Measurements from ENCODE around the gene KSR1.

DNA sequence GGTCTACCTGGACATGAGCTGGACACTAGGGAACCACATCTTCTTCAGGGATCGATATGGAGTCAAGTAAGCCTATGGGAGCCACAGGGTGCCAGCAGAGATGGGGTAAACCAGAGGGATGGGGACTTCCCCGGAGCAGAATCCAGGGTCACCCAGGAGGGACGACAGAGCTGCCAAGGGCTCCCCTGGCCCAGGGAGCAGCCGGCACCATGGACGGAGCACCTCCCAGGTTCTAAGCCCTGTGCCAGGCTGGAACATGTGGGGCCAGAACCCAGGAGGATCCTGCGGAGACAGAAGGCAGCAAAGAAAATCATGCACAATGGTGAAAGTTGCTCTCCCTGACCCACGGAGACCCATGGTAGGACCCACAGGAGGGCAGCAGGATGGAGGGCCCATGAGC is 33.6 kb upstream of the KSR1 start:
- TF ChIP-seq, protein P1, sequence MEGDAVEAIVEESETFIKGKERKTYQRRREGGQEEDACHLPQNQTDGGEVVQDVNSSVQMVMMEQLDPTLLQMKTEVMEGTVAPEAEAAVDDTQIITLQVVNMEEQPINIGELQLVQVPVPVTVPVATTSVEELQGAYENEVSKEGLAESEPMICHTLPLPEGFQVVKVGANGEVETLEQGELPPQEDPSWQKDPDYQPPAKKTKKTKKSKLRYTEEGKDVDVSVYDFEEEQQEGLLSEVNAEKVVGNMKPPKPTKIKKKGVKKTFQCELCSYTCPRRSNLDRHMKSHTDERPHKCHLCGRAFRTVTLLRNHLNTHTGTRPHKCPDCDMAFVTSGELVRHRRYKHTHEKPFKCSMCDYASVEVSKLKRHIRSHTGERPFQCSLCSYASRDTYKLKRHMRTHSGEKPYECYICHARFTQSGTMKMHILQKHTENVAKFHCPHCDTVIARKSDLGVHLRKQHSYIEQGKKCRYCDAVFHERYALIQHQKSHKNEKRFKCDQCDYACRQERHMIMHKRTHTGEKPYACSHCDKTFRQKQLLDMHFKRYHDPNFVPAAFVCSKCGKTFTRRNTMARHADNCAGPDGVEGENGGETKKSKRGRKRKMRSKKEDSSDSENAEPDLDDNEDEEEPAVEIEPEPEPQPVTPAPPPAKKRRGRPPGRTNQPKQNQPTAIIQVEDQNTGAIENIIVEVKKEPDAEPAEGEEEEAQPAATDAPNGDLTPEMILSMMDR (IDR thresholded peaks at IDR 0.05), result no peak
- no peak for TF ChIP-seq POLR2A (IDR thresholded peaks at IDR 0.05)
